ENCODE data around the gene WDFY3.

The WDFY3 gene

DNA sequence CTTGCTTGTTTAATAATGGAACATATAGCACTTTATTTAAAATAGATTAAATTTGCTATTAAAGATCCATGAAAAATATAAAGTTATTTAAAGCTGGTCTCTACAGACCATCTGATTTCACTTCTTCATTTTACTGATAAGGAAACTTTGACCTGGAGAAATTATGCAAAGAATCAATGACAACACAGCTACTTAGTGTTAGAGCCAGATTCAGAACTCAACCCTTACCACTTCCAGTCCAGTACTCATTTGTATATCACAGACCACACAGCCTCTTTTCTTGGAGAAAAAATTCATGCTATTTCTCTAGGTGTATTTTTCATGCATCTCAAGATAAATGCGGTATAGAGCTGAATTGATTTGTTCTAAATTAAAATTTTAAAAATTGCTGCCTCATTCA, 34.0 kb downstream of the WDFY3 start:
- no peak for TF ChIP-seq SNAI2 (CRISPR knock-in tag; IDR thresholded peaks at IDR 0.05)
- TF ChIP-seq GLIS3 (CRISPR knock-in tag; IDR thresholded peaks at IDR 0.05), result no peak
- TF ChIP-seq ISL1 (CRISPR knock-in tag; IDR thresholded peaks at IDR 0.05), result no peak
- TF ChIP-seq ZNF8 (CRISPR knock-in tag; IDR thresholded peaks at IDR 0.05), result no peak
- no peak for TF ChIP-seq PPARA (CRISPR knock-in tag; IDR thresholded peaks at IDR 0.05; ENCODE audit: borderline replicate concordance)
- TF ChIP-seq ESRRG (CRISPR knock-in tag; IDR thresholded peaks at IDR 0.05), result no peak
- no peak for TF ChIP-seq ARNTL (CRISPR knock-in tag; IDR thresholded peaks at IDR 0.05; ENCODE audit: borderline replicate concordance, low read depth)
- TF ChIP-seq, protein P1, sequence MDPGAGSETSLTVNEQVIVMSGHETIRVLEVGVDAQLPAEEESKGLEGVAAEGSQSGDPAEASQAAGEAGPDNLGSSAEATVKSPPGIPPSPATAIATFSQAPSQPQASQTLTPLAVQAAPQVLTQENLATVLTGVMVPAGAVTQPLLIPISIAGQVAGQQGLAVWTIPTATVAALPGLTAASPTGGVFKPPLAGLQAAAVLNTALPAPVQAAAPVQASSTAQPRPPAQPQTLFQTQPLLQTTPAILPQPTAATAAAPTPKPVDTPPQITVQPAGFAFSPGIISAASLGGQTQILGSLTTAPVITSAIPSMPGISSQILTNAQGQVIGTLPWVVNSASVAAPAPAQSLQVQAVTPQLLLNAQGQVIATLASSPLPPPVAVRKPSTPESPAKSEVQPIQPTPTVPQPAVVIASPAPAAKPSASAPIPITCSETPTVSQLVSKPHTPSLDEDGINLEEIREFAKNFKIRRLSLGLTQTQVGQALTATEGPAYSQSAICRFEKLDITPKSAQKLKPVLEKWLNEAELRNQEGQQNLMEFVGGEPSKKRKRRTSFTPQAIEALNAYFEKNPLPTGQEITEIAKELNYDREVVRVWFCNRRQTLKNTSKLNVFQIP (CRISPR knock-in tag; IDR thresholded peaks at IDR 0.05; ENCODE audit: borderline replicate concordance, low read depth), result no peak
- TF ChIP-seq ZFP3 (CRISPR knock-in tag; IDR thresholded peaks at IDR 0.05), result no peak
- no peak for TF ChIP-seq TSHZ2 (CRISPR knock-in tag; IDR thresholded peaks at IDR 0.05)
- TF ChIP-seq, protein P2, sequence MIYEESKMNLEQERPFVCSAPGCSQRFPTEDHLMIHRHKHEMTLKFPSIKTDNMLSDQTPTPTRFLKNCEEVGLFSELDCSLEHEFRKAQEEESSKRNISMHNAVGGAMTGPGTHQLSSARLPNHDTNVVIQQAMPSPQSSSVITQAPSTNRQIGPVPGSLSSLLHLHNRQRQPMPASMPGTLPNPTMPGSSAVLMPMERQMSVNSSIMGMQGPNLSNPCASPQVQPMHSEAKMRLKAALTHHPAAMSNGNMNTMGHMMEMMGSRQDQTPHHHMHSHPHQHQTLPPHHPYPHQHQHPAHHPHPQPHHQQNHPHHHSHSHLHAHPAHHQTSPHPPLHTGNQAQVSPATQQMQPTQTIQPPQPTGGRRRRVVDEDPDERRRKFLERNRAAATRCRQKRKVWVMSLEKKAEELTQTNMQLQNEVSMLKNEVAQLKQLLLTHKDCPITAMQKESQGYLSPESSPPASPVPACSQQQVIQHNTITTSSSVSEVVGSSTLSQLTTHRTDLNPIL (CRISPR knock-in tag; IDR thresholded peaks at IDR 0.05; ENCODE audit: low read depth), result no peak
- TF ChIP-seq ZFP30 (CRISPR knock-in tag; IDR thresholded peaks at IDR 0.05), result no peak
- no peak for TF ChIP-seq PATZ1 (CRISPR knock-in tag; IDR thresholded peaks at IDR 0.05; ENCODE audit: borderline replicate concordance)
- TF ChIP-seq CSRNP3 (CRISPR knock-in tag; IDR thresholded peaks at IDR 0.05), result no peak
- TF ChIP-seq ZNF565 (CRISPR knock-in tag; conservative IDR thresholded peaks at IDR 0.05; ENCODE audit: low read depth), result no peak
- TF ChIP-seq TOX (CRISPR knock-in tag; IDR thresholded peaks at IDR 0.05; ENCODE audit: borderline replicate concordance), result no peak
- TF ChIP-seq RARB (CRISPR knock-in tag; IDR thresholded peaks at IDR 0.05), result no peak
- TF ChIP-seq CSDC2 (CRISPR knock-in tag; IDR thresholded peaks at IDR 0.05), result no peak
- ATAC-seq, result no peak

- no peak for TF ChIP-seq ZFP30 (CRISPR knock-in tag; IDR thresholded peaks at IDR 0.05)
- no peak for TF ChIP-seq TCF4 (CRISPR knock-in tag; IDR thresholded peaks at IDR 0.05; ENCODE audit: borderline replicate concordance)
- TF ChIP-seq PATZ1 (CRISPR knock-in tag; IDR thresholded peaks at IDR 0.05; ENCODE audit: borderline replicate concordance), result no peak
- no peak for TF ChIP-seq CSDC2 (CRISPR knock-in tag; IDR thresholded peaks at IDR 0.05)
- no peak for TF ChIP-seq ESRRG (CRISPR knock-in tag; IDR thresholded peaks at IDR 0.05)
- TF ChIP-seq GLIS3 (CRISPR knock-in tag; IDR thresholded peaks at IDR 0.05), result no peak
- no peak for TF ChIP-seq ZFP3 (CRISPR knock-in tag; IDR thresholded peaks at IDR 0.05)
- TF ChIP-seq TOX (CRISPR knock-in tag; IDR thresholded peaks at IDR 0.05; ENCODE audit: borderline replicate concordance), result no peak
- no peak for TF ChIP-seq ZNF70 (CRISPR knock-in tag; IDR thresholded peaks at IDR 0.05)
- TF ChIP-seq ZNF8 (CRISPR knock-in tag; IDR thresholded peaks at IDR 0.05), result no peak
- no peak for TF ChIP-seq ZC3H10 (CRISPR knock-in tag; IDR thresholded peaks at IDR 0.05)
- no peak for TF ChIP-seq ISL1 (CRISPR knock-in tag; IDR thresholded peaks at IDR 0.05)
- no peak for TF ChIP-seq ZNF565 (CRISPR knock-in tag; conservative IDR thresholded peaks at IDR 0.05; ENCODE audit: low read depth)
- no peak for TF ChIP-seq RARB (CRISPR knock-in tag; IDR thresholded peaks at IDR 0.05)
- TF ChIP-seq CSRNP3 (CRISPR knock-in tag; IDR thresholded peaks at IDR 0.05), result no peak
- TF ChIP-seq, protein P2 (CRISPR knock-in tag; IDR thresholded peaks at IDR 0.05; ENCODE audit: low read depth), result no peak
Measured at GRCh38 chr4:84931961-84932360, 34.5 kb downstream of the WDFY3 start.

More at GRCh38 chr4:84931961-84932360, 34.5 kb downstream of the WDFY3 start:
- ATAC-seq, result no peak

Data from SK-N-SH treated with all-trans-retinoic acid at 6 μM for 48 hours (cell line).